NOMO-1 treated with DMSO at 0.1 percent for 48 hours (cell line): Measurements from ENCODE around the gene DYRK1A.

Source experiments
- DNase-seq: peaks from one replicate; lab custom pipeline; 2025; ENCODE audit not compliant: unreplicated experiment; lab: John Stamatoyannopoulos, UW

DYRK1A gene

GRCh38 chr21:37415939-37416338 is 49.4 kb downstream of the DYRK1A start:
- no peak for DNase-seq

GRCh38 chr21:37416914-37417313 is 50.3 kb downstream of the DYRK1A start:
- no peak for DNase-seq

GRCh38 chr21:37419228-37419906 is 52.8 kb downstream of the DYRK1A start:
- DNase-seq = no peak

GRCh38 chr21:37421306-37421705 is 54.7 kb downstream of the DYRK1A start:
- no peak for DNase-seq

GRCh38 chr21:37422382-37422781 is 55.8 kb downstream of the DYRK1A start:
- DNase-seq = no peak

- no peak for DNase-seq
Observed at GRCh38 chr21:37423103-37423502, 56.5 kb downstream of the DYRK1A start.

- DNase-seq = no peak
Observed at GRCh38 chr21:37424396-37424795, 57.8 kb downstream of the DYRK1A start.

GRCh38 chr21:37425001-37425400 is 58.4 kb downstream of the DYRK1A start:
- no peak for DNase-seq

- no peak for DNase-seq
Observed at GRCh38 chr21:37425684-37426083, 59.1 kb downstream of the DYRK1A start.

- no peak for DNase-seq
Observed at GRCh38 chr21:37427221-37427620, 60.6 kb downstream of the DYRK1A start.

- DNase-seq = no peak
Observed at GRCh38 chr21:37429356-37429755, 62.8 kb downstream of the DYRK1A start.

GRCh38 chr21:37430184-37430821 is 63.7 kb downstream of the DYRK1A start:
- no peak for DNase-seq

- no peak for DNase-seq
Observed at GRCh38 chr21:37431243-37431642, 64.7 kb downstream of the DYRK1A start.

- no peak for DNase-seq
Observed at GRCh38 chr21:37432710-37433455, 66.3 kb downstream of the DYRK1A start.

GRCh38 chr21:37433456-37433840 is 66.9 kb downstream of the DYRK1A start:
- no peak for DNase-seq

- DNase-seq = peak; percentile 98
Observed at GRCh38 chr21:37435120-37435519, 68.5 kb downstream of the DYRK1A start.

GRCh38 chr21:37435711-37436110 is 69.1 kb downstream of the DYRK1A start:
- DNase-seq = no peak

- no peak for DNase-seq
Observed at GRCh38 chr21:37436174-37436573, 69.6 kb downstream of the DYRK1A start.

- DNase-seq = no peak
Observed at GRCh38 chr21:37437376-37438080, 71.0 kb downstream of the DYRK1A start.

- no peak for DNase-seq
Observed at GRCh38 chr21:37443683-37444082, 77.1 kb downstream of the DYRK1A start.

GRCh38 chr21:37445228-37445627 is 78.7 kb downstream of the DYRK1A start:
- DNase-seq = no peak

- DNase-seq = no peak
Observed at GRCh38 chr21:37446552-37446951, 80.0 kb downstream of the DYRK1A start.
